ENCODE results near the gene STON1. TPM values are rescaled to one million over a fixed set of nuclear protein-coding genes. Genes with fewer than 3 reads are reported as not detected.

The STON1 gene
- polyA plus RNA-seq, 2 of the 4 experiments (the other 2 are of a cell fraction): 0.88 to 1.0 TPM

- H3K4me2 ChIP-seq: peak overlapping the region; percentile 90
- CTCF ChIA-PET: interaction anchor here (1.2 to 2.4 kb wide), 2 partner anchors 14 to 59 kb away, joined by 5 to 6 read pairs; no protein-coding TSS in a partner anchor
Measured at GRCh38 chr2:48529676-48530032, 300 bp upstream of the STON1 start.

GRCh38 chr2:48531141-48531648, 1.2 kb downstream of the STON1 start:
- FAIRE-seq: no peak
- CTCF ChIA-PET: interaction anchor here (0.9 to 1.4 kb wide), 2 partner anchors 9 to 56 kb away, joined by 3 to 5 read pairs; no protein-coding TSS in a partner anchor
- DNase-seq (ENCODE audit: low read depth in 1 of 2, low spot score in 1 of 2): no peak

More at GRCh38 chr2:48529676-48530032, 300 bp upstream of the STON1 start:
- Histone ChIP-seq H3K9me3 (no peaks in the 10 kb centered on the region), H3K27ac (peak overlapping the region; percentile 76 to 83), H3K4me1 (peaks cover 9% of the 10 kb centered on the region; the same call in 1 of the 3 replicates), H3K4me3 (peak overlapping the region; percentile 91)
- ATAC-seq (peak in 1 of 2 experiments; percentile 50; a peak in 3 of 6 replicates), FAIRE-seq (no peak), DNase-seq (ENCODE audit: low read depth in 1 of 2, low spot score in 1 of 2) (no peak)
- TF ChIP-seq POLR2A (IDR thresholded peaks at IDR 0.05; ENCODE audit: low read length): no peak
- TF ChIP-seq HOXB5 (CRISPR knock-in tag; IDR thresholded peaks at IDR 0.05): no peak
- TF ChIP-seq KDM5A (IDR thresholded peaks at IDR 0.05): no peak
- POLR2A ChIA-PET: no interaction called here
- 17% methylated on average over 14 of the region's 15 CpGs for WGBS (ENCODE audit: missing lambda C conversion rate)

GRCh38 chr2:48532174-48532573, 2.2 kb downstream of the STON1 start:
- Histone ChIP-seq H3K4me1 (peaks cover 9% of the 10 kb centered on the region; the same call in 1 of the 3 replicates), H3K9me3 (no peaks in the 10 kb centered on the region), H3K4me3 (no peak overlapping the region), H3K27ac (no peak overlapping the region), H3K4me2 (no peak overlapping the region)
- POLR2A ChIA-PET: no interaction called here
- CTCF ChIA-PET: interaction anchor here (0.5 to 0.8 kb wide), 4 partner anchors 33 to 1870 kb away, joined by 3 to 4 read pairs (median 4); no protein-coding TSS in a partner anchor
- FAIRE-seq: no peak
- DNase-seq (ENCODE audit: low read depth in 1 of 2, low spot score in 1 of 2): no peak
- WGBS (ENCODE audit: missing lambda C conversion rate): 97% methylated on average over 7 of the region's 7 CpGs
- no peak for ATAC-seq
- no peak for TF ChIP-seq HEYL (CRISPR knock-in tag; IDR thresholded peaks at IDR 0.05)
- no peak for TF ChIP-seq MYC (IDR thresholded peaks at IDR 0.05; ENCODE audit: borderline replicate concordance, low read length)
- TF ChIP-seq ZC3H11A (IDR thresholded peaks at IDR 0.05): peak; percentile 90

More at GRCh38 chr2:48531141-48531648, 1.2 kb downstream of the STON1 start:
- Histone ChIP-seq H3K4me1 (peaks cover 9% of the 10 kb centered on the region; the same call in 1 of the 3 replicates), H3K27ac (no peak overlapping the region), H3K9me3 (no peaks in the 10 kb centered on the region), H3K4me3 (no peak overlapping the region), H3K4me2 (peak overlapping the region; percentile 90; the same call in 1 of the 3 replicates)
- POLR2A ChIA-PET: no interaction called here
- 89% methylated on average over 6 of the region's 6 CpGs for WGBS (ENCODE audit: missing lambda C conversion rate)
- TF ChIP-seq HOXB13 (CRISPR knock-in tag; IDR thresholded peaks at IDR 0.05; ENCODE audit: low read depth) (no peak), CHD4 (IDR thresholded peaks at IDR 0.05; ENCODE audit: borderline replicate concordance) (no peak), BHLHE40 (IDR thresholded peaks at IDR 0.05; ENCODE audit: low read depth, low read length) (no peak), TP53 (CRISPR knock-in tag; IDR thresholded peaks at IDR 0.05) (no peak), ZC3H11A (IDR thresholded peaks at IDR 0.05) (no peak), ZNF302 (CRISPR knock-in tag; IDR thresholded peaks at IDR 0.05) (no peak), USF2 (IDR thresholded peaks at IDR 0.05) (no peak), HOXB5 (CRISPR knock-in tag; IDR thresholded peaks at IDR 0.05) (no peak), PBX3 (IDR thresholded peaks at IDR 0.05) (no peak), HEYL (CRISPR knock-in tag; IDR thresholded peaks at IDR 0.05) (no peak), SREBF2 (IDR thresholded peaks at IDR 0.05) (no peak), RCOR1 (IDR thresholded peaks at IDR 0.05; ENCODE audit: low read depth, low read length) (no peak), E2F6 (IDR thresholded peaks at IDR 0.05; ENCODE audit: borderline replicate concordance, low read depth) (no peak)
- ATAC-seq: no peak

GRCh38 chr2:48532824-48533223, 2.9 kb downstream of the STON1 start:
- POLR2A ChIA-PET: no interaction called here
- TF ChIP-seq FOXS1 (CRISPR knock-in tag; IDR thresholded peaks at IDR 0.05) (no peak), NPAS2 (CRISPR knock-in tag; IDR thresholded peaks at IDR 0.05; ENCODE audit: borderline replicate concordance) (no peak), NFE2L2 (conservative IDR thresholded peaks at IDR 0.05; ENCODE audit: low read length) (no peak)
- peaks cover 9% of the 10 kb centered on the region; the same call in 1 of the 3 replicates for H3K4me1 ChIP-seq
- CTCF ChIA-PET: interaction anchor here (0.6 to 1.2 kb wide), 4 partner anchors 14 to 1869 kb away, joined by 3 to 4 read pairs (median 4); no protein-coding TSS in a partner anchor
- FAIRE-seq (no peak), DNase-seq (ENCODE audit: low read depth in 1 of 2, low spot score in 1 of 2) (no peak), ATAC-seq (no peak)
- no peak overlapping the region for H3K4me3 ChIP-seq
- no peak overlapping the region for H3K4me2 ChIP-seq
- H3K27ac ChIP-seq: no peak overlapping the region
- WGBS (ENCODE audit: missing lambda C conversion rate): 95% methylated on average over 5 of the region's 5 CpGs
- H3K9me3 ChIP-seq: no peaks in the 10 kb centered on the region
